Measurements from ENCODE around the gene SDC1. TPM values are rescaled to one million over a fixed set of nuclear protein-coding genes. Genes with fewer than 3 reads are reported as not detected.

Gene SDC1
- total RNA-seq, 4 donors from 2014 or later, result 103 to 192 (median 127) TPM

DNA sequence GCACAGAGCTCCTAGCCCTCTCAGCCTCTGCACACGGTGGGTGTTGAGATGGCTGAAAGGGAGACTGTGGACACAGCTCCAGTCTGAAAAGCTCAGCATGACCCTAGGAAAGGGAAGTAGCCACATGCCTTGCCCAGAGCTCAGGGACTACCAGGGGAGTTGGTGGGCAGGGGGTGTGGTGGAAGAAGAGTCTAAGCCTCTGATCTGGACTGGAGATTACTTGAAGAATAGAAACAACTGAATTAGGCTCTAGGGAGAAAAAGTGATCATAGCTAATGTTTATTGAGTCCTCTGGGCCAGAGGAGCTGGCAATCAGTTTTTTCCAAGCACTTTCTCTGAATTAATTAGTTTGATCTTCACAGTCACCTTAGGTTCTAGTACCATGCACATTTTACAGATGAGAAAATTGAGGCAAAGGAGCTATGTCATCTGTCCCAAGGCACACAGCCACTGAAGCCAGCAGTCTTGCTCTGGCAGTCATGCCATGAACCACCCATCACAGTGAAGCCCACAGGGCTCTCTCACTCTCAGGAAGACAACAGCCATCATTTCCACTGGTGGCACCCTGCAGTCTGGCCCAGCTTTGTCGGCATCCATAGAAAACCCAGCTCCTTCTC lies 10.3 kb downstream of the SDC1 start:
- Histone ChIP-seq H3K27ac (peak overlapping the region; percentile 31 to 64 (median 48)), H3K9me3 (no peaks in the 10 kb centered on the region), H3K4me1 (peaks cover 0 to 17% (median 10%) of the 10 kb centered on the region in 4 donors), H3K27me3 (no peaks in the 10 kb centered on the region), H3K4me3 (no peak overlapping the region), H3K36me3 (no peaks in the 10 kb centered on the region)
- TF ChIP-seq, protein P1, sequence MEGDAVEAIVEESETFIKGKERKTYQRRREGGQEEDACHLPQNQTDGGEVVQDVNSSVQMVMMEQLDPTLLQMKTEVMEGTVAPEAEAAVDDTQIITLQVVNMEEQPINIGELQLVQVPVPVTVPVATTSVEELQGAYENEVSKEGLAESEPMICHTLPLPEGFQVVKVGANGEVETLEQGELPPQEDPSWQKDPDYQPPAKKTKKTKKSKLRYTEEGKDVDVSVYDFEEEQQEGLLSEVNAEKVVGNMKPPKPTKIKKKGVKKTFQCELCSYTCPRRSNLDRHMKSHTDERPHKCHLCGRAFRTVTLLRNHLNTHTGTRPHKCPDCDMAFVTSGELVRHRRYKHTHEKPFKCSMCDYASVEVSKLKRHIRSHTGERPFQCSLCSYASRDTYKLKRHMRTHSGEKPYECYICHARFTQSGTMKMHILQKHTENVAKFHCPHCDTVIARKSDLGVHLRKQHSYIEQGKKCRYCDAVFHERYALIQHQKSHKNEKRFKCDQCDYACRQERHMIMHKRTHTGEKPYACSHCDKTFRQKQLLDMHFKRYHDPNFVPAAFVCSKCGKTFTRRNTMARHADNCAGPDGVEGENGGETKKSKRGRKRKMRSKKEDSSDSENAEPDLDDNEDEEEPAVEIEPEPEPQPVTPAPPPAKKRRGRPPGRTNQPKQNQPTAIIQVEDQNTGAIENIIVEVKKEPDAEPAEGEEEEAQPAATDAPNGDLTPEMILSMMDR (IDR thresholded peaks at IDR 0.05), result no peak
- TF ChIP-seq POLR2A (IDR thresholded peaks at IDR 0.05) (no peak), POLR2AphosphoS5 (IDR thresholded peaks at IDR 0.05) (no peak), EP300 (IDR thresholded peaks at IDR 0.05; ENCODE audit: low read depth) (no peak)
- WGBS, 2 donors (ENCODE audit: low coverage in 1 of 2), result 60% methylated on average over 2 of the region's 2 CpGs; no CpG with 5 or more reads in 1 of the 2 donors
- DNase-seq, result no peak
- in situ Hi-C loops (cut with MboI; ENCODE audit: low pct_ligation_motif_present in 1 of 4, low pct_unique_long_range_greater_than_20kb in 1 of 4, low sequenced_read_pairs in 3 of 4), result no loop called here
- intact Hi-C loops (cut with DNase I; ENCODE audit: low total_unique reads), result no loop called here

DNA sequence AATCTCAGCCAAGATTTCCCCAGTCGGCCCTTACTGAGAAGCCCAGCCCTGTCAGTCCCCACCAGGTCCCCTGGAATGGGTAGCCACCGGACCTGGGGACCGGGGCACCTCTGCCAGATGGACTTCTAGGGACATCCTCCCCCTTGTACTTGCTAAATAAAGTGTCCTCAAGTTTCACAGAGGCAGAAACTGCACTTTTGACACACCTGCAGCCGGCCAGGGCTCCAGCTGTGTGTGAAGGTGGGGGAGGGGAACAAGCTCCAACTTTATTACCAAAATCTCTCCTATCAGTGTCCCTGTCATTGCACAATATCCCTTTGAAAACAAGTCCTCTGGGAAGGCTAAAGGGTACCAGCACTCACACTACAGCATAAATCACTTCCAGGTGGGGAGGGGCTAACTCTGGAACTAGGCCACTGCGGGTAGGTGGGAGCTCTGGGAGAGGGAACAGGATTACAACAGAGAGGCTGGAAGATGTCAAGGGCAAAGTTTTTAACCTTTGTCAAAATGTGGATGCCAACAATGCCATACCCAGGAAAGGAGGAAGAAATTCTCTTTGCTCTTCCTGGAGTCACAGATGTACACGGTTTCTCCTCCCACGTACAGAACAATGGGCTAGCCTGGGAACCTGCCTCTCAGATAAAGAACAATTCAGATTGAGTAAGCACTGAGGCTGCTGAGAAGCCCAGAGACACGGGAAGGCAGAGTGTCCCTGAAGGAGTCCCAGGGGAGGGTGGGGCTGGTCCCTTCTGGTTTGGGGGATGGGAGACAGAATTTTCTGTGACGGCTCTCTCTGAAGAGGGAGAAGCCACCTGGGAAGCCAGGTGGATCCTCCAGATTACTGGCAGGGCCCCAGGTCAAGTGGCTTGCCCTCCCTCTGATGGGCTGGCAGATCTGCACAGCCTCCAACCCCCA lies 11.0 kb downstream of the SDC1 start:
- H3K9me3 ChIP-seq, result no peaks in the 10 kb centered on the region
- no peak overlapping the region for H3K4me3 ChIP-seq
- peak in 1 of 3 donors; percentile 38 for TF ChIP-seq POLR2AphosphoS5 (IDR thresholded peaks at IDR 0.05)
- TF ChIP-seq EP300 (IDR thresholded peaks at IDR 0.05; ENCODE audit: low read depth), result no peak
- intact Hi-C loops (cut with DNase I; ENCODE audit: low total_unique reads) (no loop called here), in situ Hi-C loops (cut with MboI; ENCODE audit: low pct_ligation_motif_present in 1 of 4, low pct_unique_long_range_greater_than_20kb in 1 of 4, low sequenced_read_pairs in 3 of 4) (no loop called here)
- H3K4me1 ChIP-seq, result peaks cover 1 to 19% (median 10%) of the 10 kb centered on the region in 4 donors
- 55% methylated on average over 8 of the region's 9 CpGs; no CpG with 5 or more reads in 1 of the 2 donors for WGBS, 2 donors (ENCODE audit: low coverage in 1 of 2)
- peak; percentile 61 for DNase-seq
- H3K27me3 ChIP-seq, result no peaks in the 10 kb centered on the region
- H3K36me3 ChIP-seq, result no peaks in the 10 kb centered on the region
- peak overlapping the region; percentile 31 to 64 (median 48) for H3K27ac ChIP-seq

DNA sequence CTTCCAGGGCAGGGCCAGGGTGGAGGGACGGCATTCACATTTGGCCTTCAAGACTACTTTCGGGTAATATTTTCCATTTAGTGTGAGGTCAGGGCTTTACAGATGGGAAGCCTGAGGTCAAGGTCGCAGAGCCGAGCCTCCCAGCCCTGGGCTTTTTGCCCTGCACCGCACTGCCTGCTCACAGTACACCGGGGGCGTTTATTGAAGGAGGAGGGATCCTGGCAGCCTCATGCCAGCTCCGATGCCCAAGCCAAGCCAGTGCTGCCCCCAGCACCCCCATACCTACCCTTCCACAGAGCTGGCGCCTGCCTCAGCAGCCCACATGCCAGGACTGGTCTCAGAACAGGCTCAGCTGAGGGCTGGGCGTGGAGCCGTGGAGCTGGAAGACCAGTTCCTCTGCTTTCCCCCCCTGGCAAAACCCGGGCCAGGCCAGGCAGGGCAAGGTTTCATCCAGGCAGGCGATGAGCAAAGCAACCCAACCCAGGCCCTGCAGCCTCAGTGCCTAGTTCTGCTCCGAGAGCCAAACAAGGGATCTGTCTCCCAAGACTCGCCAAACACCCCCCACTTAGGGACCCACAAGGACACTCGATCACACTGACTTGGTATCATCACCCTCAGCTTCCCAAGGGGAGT lies 11.9 kb downstream of the SDC1 start:
- 63% methylated on average over 16 of the region's 16 CpGs; no CpG with 5 or more reads in 1 of the 2 donors for WGBS, 2 donors (ENCODE audit: low coverage in 1 of 2)
- DNase-seq, result peak; percentile 50
- in situ Hi-C loops (cut with MboI; ENCODE audit: low pct_ligation_motif_present in 1 of 4, low pct_unique_long_range_greater_than_20kb in 1 of 4, low sequenced_read_pairs in 3 of 4), result no loop called here
- Histone ChIP-seq H3K27me3 (no peaks in the 10 kb centered on the region), H3K4me3 (no peak overlapping the region), H3K9me3 (no peaks in the 10 kb centered on the region), H3K4me1 (peaks cover 3 to 26% (median 10%) of the 10 kb centered on the region in 4 donors), H3K36me3 (no peaks in the 10 kb centered on the region), H3K27ac (peak overlapping the region; percentile 3 to 64 (median 44))
- TF ChIP-seq, protein P1 (IDR thresholded peaks at IDR 0.05), result no peak
- TF ChIP-seq POLR2A (IDR thresholded peaks at IDR 0.05) (no peak), POLR2AphosphoS5 (IDR thresholded peaks at IDR 0.05) (no peak), EP300 (IDR thresholded peaks at IDR 0.05; ENCODE audit: low read depth) (no peak)
- intact Hi-C loops (cut with DNase I; ENCODE audit: low total_unique reads), result no loop called here

DNA sequence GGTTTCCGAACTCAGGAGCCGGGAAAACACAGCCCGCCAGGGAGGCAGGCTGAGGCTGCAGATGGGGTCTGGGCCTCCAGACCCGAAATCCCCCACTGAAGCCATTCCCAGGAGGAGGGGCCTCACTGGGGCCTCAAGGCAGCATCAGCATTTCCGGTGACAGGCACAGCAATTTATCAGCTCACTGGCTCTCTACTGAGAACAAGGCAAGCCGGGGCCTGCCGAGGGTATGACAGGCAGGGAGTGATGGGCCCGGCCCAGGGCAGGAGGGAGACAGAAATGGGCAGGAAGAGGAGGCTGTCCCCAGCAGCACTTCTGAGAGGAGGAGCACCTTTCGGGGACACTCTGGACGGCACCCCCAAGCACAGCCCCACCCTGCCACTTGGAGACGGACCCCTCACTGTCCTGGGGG lies 12.5 kb downstream of the SDC1 start:
- Histone ChIP-seq H3K27me3 (no peaks in the 10 kb centered on the region), H3K27ac (peak overlapping the region in 3 of 4 donors; percentile 3 to 64 (median 58)), H3K4me1 (peaks cover 3 to 30% (median 14%) of the 10 kb centered on the region in 4 donors), H3K4me3 (no peak overlapping the region), H3K9me3 (no peaks in the 10 kb centered on the region), H3K36me3 (no peaks in the 10 kb centered on the region)
- TF ChIP-seq POLR2A (IDR thresholded peaks at IDR 0.05) (no peak), EP300 (IDR thresholded peaks at IDR 0.05; ENCODE audit: low read depth) (no peak)
- TF ChIP-seq, protein P1 (IDR thresholded peaks at IDR 0.05), result no peak
- 82% methylated on average over 10 of the region's 11 CpGs; no CpG with 5 or more reads in 1 of the 2 donors for WGBS, 2 donors (ENCODE audit: low coverage in 1 of 2)
- DNase-seq, result no peak
- intact Hi-C loops (cut with DNase I; ENCODE audit: low total_unique reads) (no loop called here), in situ Hi-C loops (cut with MboI; ENCODE audit: low pct_ligation_motif_present in 1 of 4, low pct_unique_long_range_greater_than_20kb in 1 of 4, low sequenced_read_pairs in 3 of 4) (no loop called here)
